Astrocyte of the spinal cord (primary cell): ENCODE results near the gene MRAP.

Experiments used
- DNase-seq: peaks from one replicate; pipeline ENCODE4 v3.0.0; 2011; ENCODE audit warnings: low read depth, low spot score
- H3K4me3 ChIP-seq: 2 replicates; pipeline ENCODE4 v1.5.1; 2011; ENCODE audit warnings: low read depth, mild to moderate bottlenecking, low read length, moderate library complexity
- in situ Hi-C: cut with HindIII; loops from 2 replicates; pipeline ENCODE4 v1.10.0; 2017; ENCODE audit warnings: low sequenced_read_pairs
- TF ChIP-seq, protein P1 (sequence below): IDR thresholded peaks from 2 replicates; pipeline ENCODE4 v1.5.1; 2012; ENCODE audit warnings: low read depth, mild to moderate bottlenecking, low read length, inconsistent platforms

Gene MRAP

DNA sequence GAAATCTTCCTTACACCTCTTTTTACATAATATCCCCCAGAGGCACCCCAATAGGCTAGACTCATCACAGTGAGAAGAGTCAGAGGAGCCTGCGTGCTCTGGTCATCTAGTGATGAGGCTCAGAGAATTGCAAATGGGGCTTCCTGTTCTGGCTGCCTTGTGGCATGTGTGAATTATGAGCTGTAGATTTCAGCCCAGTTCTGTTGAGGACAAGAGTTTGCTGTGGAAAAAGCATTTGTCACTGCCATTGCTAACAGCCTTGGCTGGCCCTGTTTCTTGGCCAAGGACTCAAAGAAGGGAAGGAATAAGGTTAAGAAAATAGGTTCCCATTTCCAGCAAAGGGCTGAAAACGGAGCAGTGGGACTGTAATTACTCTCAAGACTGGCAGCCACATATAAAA is 30.7 kb downstream of the MRAP start:
- TF ChIP-seq, protein P1, sequence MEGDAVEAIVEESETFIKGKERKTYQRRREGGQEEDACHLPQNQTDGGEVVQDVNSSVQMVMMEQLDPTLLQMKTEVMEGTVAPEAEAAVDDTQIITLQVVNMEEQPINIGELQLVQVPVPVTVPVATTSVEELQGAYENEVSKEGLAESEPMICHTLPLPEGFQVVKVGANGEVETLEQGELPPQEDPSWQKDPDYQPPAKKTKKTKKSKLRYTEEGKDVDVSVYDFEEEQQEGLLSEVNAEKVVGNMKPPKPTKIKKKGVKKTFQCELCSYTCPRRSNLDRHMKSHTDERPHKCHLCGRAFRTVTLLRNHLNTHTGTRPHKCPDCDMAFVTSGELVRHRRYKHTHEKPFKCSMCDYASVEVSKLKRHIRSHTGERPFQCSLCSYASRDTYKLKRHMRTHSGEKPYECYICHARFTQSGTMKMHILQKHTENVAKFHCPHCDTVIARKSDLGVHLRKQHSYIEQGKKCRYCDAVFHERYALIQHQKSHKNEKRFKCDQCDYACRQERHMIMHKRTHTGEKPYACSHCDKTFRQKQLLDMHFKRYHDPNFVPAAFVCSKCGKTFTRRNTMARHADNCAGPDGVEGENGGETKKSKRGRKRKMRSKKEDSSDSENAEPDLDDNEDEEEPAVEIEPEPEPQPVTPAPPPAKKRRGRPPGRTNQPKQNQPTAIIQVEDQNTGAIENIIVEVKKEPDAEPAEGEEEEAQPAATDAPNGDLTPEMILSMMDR = no peak
- no peak overlapping the region for H3K4me3 ChIP-seq
- in situ Hi-C loops = no loop called here
- DNase-seq = peak; percentile 46

DNA sequence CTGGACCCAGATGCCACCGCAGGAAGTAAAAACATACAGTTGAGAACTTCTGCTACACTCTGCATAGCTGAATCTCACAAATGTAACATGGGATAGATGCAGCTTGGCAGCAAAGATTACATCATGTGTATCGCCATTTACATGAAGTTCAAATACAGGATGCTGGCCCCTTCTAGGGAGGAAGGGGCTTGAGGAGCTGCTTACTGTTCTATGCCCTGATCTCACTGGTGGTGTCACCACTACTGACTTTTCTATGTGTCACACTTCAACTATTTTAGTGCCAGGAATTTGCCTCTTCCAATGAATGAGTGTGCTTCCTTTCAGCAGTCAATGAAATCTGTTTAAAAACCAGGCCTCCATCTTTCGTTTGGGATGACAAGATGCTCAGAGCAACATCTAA is 31.1 kb downstream of the MRAP start:
- peak; percentile 22 for DNase-seq
- in situ Hi-C loops = no loop called here
- no peak overlapping the region for H3K4me3 ChIP-seq
- TF ChIP-seq, protein P1 = no peak

- TF ChIP-seq, protein P1 = no peak
- H3K4me3 ChIP-seq = no peak overlapping the region
- in situ Hi-C loops = no loop called here
- DNase-seq = no peak
Measured at GRCh38 chr21:32330784-32331311, 32.2 kb downstream of the MRAP start.

GRCh38 chr21:32331444-32332305 is 33.0 kb downstream of the MRAP start:
- H3K4me3 ChIP-seq = no peak overlapping the region
- no peak for DNase-seq
- TF ChIP-seq, protein P1 = no peak
- in situ Hi-C loops = no loop called here

GRCh38 chr21:32332463-32332951 is 33.9 kb downstream of the MRAP start:
- in situ Hi-C loops = no loop called here
- no peak overlapping the region for H3K4me3 ChIP-seq
- no peak for DNase-seq
- TF ChIP-seq, protein P1 = no peak

GRCh38 chr21:32333953-32334673 is 35.5 kb downstream of the MRAP start:
- DNase-seq = no peak
- H3K4me3 ChIP-seq = no peak overlapping the region
- TF ChIP-seq, protein P1 = no peak
- in situ Hi-C loops = no loop called here
